GM10248 (cell line): ENCODE results near the gene DHX8.

Source experiments
- CTCF ChIA-PET: fragments of 300-600 bp; sonication (Branson Sonifier 250); formaldehyde crosslinking; extraction: SDS; loops from one replicate; lab custom pipeline; 2021; ENCODE audit warnings: antibody characterized with exemption; lab: Yijun Ruan, JAX
- POLR2A ChIA-PET: fragments of 350-650 bp; sonication (Branson Sonifier 250); formaldehyde crosslinking; extraction: SDS; loops from one replicate; lab custom pipeline; 2020; ENCODE audit warnings: antibody characterized with exemption; lab: Yijun Ruan, JAX
- DNase-seq: peaks from one replicate; pipeline ENCODE4 v3.0.0; 2012; ENCODE audit errors: extremely low spot score
- TF ChIP-seq, protein P1 (sequence below): IDR thresholded peaks from 2 replicates; pipeline ENCODE4 v1.5.1; 2012; ENCODE audit warnings: mild to moderate bottlenecking, low read depth; ENCODE audit errors: extremely low read depth, missing control alignments, control extremely low read depth

DHX8 gene

DNA sequence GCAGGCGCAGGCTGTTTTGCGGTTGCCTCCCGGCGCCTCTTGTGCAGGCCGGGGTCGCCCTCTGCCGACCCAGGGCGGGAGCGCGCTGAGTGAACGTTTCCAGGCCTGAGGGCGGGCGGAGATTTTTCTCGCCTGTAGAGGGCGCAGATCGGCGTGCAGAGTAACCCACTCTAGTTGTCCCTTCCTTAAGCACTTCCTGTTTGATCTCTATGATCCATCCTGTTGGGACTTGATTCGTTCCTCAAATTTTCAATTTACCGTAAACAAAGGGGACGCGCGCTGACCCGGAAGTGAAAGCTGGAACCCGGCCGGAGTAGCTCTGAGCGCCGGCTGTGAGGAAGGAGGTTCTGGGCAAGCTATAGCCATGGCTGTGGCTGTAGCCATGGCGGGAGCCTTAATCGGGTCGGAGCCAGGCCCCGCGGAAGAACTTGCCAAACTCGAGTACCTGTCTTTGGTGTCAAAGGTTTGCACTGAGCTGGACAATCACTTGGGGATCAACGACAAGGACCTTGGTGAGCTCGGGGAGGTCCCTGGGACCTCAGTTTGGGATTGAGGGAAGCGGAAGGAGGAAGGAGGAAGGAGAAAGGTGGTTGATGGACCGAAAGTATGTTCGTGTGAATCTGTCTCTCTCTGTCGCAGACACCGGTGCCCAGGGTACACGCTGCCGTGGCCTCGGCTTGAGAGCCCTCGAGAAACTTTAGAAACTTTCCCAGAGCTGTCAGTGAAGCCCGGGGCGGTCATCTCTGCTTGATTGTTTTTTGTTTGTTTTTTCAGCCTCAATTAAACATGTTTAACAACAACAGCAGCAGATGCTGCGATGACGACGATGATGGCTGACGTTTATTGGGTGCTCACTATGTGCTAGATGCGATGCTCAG, at the start of gene DHX8:
Gene DHX8 (plus strand): TSS at position 302 of the 878 bp plus-strand sequence. CDS start 63 bp downstream, at position 365.
- POLR2A ChIA-PET: interaction anchor here (0.8 to 2.8 kb wide), 6 partner anchors 85 to 486 kb away, joined by 3 to 30 read pairs (median 8); partner anchors contain the start of genes ARL4D and RPL27
- CTCF ChIA-PET: interaction anchor here (0.6 to 7.4 kb wide), 60 partner anchors 9 to 1817 kb away, joined by 3 to 266 read pairs (median 5); partner anchors contain the start of genes ARL4D, BECN1, ETV4 and RPL27
- DNase-seq: peak; percentile 94

DNA sequence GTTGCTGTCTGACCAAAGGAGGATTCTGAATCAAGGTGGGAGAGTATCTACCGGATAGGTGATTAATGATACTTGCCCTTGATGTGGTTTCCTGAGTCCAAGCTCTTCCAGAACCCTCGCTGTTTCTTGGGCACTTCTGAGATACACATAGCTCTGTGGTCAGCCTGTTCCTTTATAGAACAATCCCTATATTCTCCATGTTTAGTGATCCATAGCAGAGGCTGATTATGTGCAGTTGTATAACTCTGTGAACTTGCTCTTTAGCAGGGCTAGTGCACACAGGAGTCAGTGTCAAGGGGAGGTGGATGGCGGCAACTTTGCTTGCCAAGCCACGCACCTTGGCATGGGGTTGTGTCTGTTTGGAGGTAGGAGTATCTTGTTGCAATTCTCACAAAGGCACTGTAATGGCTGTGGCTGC, 48.9 kb upstream of the DHX8 start:
- CTCF ChIA-PET: no interaction called here
- TF ChIP-seq, protein P1, sequence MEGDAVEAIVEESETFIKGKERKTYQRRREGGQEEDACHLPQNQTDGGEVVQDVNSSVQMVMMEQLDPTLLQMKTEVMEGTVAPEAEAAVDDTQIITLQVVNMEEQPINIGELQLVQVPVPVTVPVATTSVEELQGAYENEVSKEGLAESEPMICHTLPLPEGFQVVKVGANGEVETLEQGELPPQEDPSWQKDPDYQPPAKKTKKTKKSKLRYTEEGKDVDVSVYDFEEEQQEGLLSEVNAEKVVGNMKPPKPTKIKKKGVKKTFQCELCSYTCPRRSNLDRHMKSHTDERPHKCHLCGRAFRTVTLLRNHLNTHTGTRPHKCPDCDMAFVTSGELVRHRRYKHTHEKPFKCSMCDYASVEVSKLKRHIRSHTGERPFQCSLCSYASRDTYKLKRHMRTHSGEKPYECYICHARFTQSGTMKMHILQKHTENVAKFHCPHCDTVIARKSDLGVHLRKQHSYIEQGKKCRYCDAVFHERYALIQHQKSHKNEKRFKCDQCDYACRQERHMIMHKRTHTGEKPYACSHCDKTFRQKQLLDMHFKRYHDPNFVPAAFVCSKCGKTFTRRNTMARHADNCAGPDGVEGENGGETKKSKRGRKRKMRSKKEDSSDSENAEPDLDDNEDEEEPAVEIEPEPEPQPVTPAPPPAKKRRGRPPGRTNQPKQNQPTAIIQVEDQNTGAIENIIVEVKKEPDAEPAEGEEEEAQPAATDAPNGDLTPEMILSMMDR: no peak
- POLR2A ChIA-PET: no interaction called here
- DNase-seq: no peak

More for the DNA sequence above, at the start of gene DHX8:
- TF ChIP-seq, protein P1: peak; percentile 100

DNA sequence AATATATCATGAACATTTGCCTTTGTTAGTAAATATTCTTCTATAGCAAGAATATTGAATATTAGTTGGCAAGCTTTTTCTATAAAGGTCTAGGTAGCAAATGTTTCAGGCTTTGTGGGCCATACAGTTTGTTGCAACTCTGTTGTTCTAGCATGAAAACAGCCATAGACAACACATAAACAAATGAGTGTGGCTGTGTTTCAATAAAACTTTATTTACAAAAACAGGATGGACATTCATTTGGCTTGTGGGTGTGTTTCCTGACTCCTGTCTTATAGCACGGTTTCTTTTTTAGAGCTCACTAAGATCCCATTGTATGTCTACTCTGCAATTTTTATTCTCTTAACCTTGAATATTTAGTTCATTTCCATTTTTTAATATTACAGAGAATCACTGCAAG, 46.0 kb upstream of the DHX8 start:
- POLR2A ChIA-PET: interaction anchor here (0.6 kb wide), 1 partner anchor 268 kb away, joined by 3 read pairs; no protein-coding TSS in a partner anchor
- TF ChIP-seq, protein P1: no peak
- no peak for DNase-seq
- CTCF ChIA-PET: interaction anchor here (1.1 kb wide), 1 partner anchor 46 kb away, joined by 4 read pairs; the partner anchor contains the start of gene DHX8

DNA sequence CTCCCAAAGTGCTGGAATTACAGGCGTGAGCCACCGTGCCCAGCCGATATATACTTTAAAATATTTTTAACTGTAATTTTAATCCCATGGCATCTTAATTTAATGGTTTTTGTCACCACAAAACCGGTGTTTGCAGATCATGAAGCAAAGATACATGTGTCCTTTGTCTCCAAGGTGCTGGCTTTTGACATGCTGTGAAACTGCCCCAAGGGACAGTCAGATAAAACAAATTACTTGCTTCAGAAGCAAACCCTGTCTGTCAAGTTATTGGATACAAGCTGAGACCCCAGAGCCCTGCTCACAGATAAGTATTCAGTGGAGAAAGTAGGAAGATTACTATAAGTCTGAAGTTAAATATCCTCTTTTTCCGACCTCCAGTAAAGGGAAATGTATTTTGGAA, 45.1 kb upstream of the DHX8 start:
- DNase-seq: no peak
- TF ChIP-seq, protein P1: no peak
- POLR2A ChIA-PET: no interaction called here
- CTCF ChIA-PET: no interaction called here

- ChIA-PET CTCF (no interaction called here), POLR2A (no interaction called here)
- DNase-seq: no peak
- TF ChIP-seq, protein P1: no peak
Measured at GRCh38 chr17:43439041-43439440, 44.7 kb upstream of the DHX8 start.

DNA sequence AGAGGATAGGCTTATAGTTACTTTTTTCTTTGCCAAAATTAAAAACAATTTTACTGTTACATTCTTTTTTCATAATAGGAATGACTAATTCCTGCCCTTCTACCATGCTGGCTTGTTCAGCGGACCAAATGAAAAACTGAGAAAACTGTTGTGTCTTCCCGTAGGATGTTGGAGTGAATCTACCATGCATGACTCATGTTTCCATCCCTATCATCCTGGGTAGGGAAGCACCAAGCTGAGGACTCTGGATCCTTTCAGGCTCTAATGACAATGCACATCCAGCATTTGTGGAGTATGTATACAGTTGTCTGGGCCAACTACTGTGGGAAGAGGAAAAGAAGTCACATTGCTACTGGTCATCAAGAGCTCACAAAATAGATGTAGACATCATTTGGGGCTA, 41.1 kb upstream of the DHX8 start:
- ChIA-PET POLR2A (no interaction called here), CTCF (no interaction called here)
- TF ChIP-seq, protein P1: no peak
- no peak for DNase-seq
